Fibroblast of lung (primary cell): Measurements from ENCODE around the gene IER3. TPM values are rescaled to one million over a fixed set of nuclear protein-coding genes. Genes with fewer than 3 reads are reported as not detected.
A peak's percentile ranks its signal among the peaks of the same experiment; 100 is the strongest.

Source experiments
- DNase-seq, 2 donors: peaks; one replicate each; pipeline versions ENCODE4 v3.0.0 to v3.0.0-alpha.2; 2010; ENCODE audit warnings: low read depth in 2 of 2
- H2AFZ ChIP-seq: 2 replicates; pipeline ENCODE4 v1.5.1; 2012; ENCODE audit warnings: low read length, control low read depth, inconsistent platforms
- H3K27ac ChIP-seq: 2 replicates; pipeline ENCODE4 v1.5.1; 2011; ENCODE audit warnings: low read length, control low read depth; ENCODE audit not compliant: insufficient read depth
- H3K27me3 ChIP-seq: 2 replicates; pipeline ENCODE4 v1.5.1; 2011; ENCODE audit warnings: mild to moderate bottlenecking, low read length; ENCODE audit not compliant: control insufficient read depth, insufficient read depth
- H3K36me3 ChIP-seq: 2 replicates; pipeline ENCODE4 v1.5.1; 2011; ENCODE audit warnings: low read length; ENCODE audit not compliant: control insufficient read depth, insufficient read depth
- H3K4me1 ChIP-seq: 2 replicates; pipeline ENCODE4 v1.5.1; 2011; ENCODE audit warnings: low read length; ENCODE audit not compliant: control insufficient read depth, insufficient read depth; ENCODE audit errors: extremely low read depth
- H3K4me2 ChIP-seq: 2 replicates; pipeline ENCODE4 v1.5.1; 2011; ENCODE audit warnings: low read length, control low read depth; ENCODE audit not compliant: insufficient read depth; ENCODE audit errors: extremely low read depth
- H3K4me3 ChIP-seq, 4 experiments: fragments of 200-600 bp in 1 of 4; sonication (generic) in 1 of 4; replicated peaks in 1 of 4; 2 replicates each; pipeline ENCODE4 v1.5.1; 2011 to 2016; ENCODE audit warnings: low read length in 4 of 4, low read depth in 3 of 4, mild to moderate bottlenecking in 3 of 4, control low read depth in 2 of 4, inconsistent platforms in 1 of 4, mixed read lengths in 1 of 4; ENCODE audit not compliant: insufficient read depth in 1 of 4; ENCODE audit errors: control extremely low read depth in 1 of 4
- H3K79me2 ChIP-seq: 2 replicates; pipeline ENCODE4 v1.5.1; 2012; ENCODE audit warnings: mild to moderate bottlenecking, low read length, inconsistent platforms; ENCODE audit not compliant: control insufficient read depth, insufficient read depth
- H3K9ac ChIP-seq: 2 replicates; pipeline ENCODE4 v1.5.1; 2011; ENCODE audit warnings: mild to moderate bottlenecking, low read length, control low read depth; ENCODE audit not compliant: insufficient read depth
- H3K9me3 ChIP-seq: 2 replicates; pipeline ENCODE4 v1.5.1; 2012; ENCODE audit warnings: low read depth, low read length; ENCODE audit not compliant: control insufficient read depth, insufficient read depth
- H4K20me1 ChIP-seq: 2 replicates; pipeline ENCODE4 v1.5.1; 2011; ENCODE audit warnings: low read length; ENCODE audit not compliant: control insufficient read depth, insufficient read depth; ENCODE audit errors: extremely low read depth
- EZH2 ChIP-seq: IDR thresholded peaks from 2 replicates; pipeline ENCODE4 v1.5.1; 2012; ENCODE audit warnings: low read length, control low read depth, mild to moderate bottlenecking; ENCODE audit errors: missing control alignments
- polyA plus RNA-seq, 2 donors: library from polyadenylated mRNA; depleted of rRNA in 1 of 2; stranded (reverse) in 1 of 2; unstranded in 1 of 2; fragments of >200 nt; gene quantifications; 2 replicates each; pipeline ENCODE4 v1.2.1, GENCODE V29; 2011 to 2012; ENCODE audit warnings: missing spikeins in 1 of 2
- total RNA-seq: library from RNA; depleted of rRNA; stranded (reverse); fragments of >200 nt; gene quantifications from 2 replicates; pipeline ENCODE4 v1.2.1, GENCODE V29; 2014
- TF ChIP-seq, protein P1 (sequence below), 2 donors: IDR thresholded peaks in 1 of 2; conservative IDR thresholded peaks in 1 of 2; 1 replicate in 1 of 2; 2 replicates in 1 of 2; pipeline ENCODE4 v1.5.1; 2011 to 2012; ENCODE audit warnings: low read length in 2 of 2, control low read depth in 1 of 2, inconsistent platforms in 1 of 2, low read depth in 1 of 2, mild to moderate bottlenecking in 1 of 2

Gene IER3
- total and polyA plus RNA-seq, 2 donors (not counting 1 experiment from before 2014, with no cell fraction given): 34.2 to 43.3 TPM

DNA sequence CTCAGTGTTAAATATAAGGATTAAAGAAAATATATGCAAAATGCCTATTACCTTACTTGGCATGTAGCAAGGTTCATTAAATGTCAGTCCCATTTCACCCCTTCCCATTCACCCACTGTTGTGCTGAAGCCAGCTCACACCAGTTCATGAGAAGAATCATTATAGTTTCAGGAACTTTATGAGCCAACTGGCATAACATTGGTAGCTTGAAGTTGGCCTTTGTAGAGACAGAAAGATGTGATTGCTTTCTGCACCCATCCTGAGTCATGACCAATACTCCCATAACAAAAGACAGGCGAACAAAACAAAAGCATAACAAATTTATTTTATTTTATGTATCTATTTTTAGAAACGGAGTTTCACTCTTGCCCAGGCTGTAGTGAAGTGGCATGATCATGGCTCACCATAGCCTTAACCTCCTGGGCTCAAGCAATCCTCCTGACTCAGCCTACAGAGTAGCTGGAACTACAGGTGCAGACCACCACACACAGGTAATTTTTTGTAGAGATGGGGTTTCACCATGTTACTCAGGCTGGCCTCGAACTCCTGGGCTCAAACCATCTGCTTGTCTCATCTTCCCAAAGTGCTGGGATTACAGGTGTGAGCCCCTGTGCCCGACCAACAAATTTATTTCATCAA, 17.6 kb upstream of the IER3 start:
- Histone ChIP-seq H3K9ac (no peak overlapping the region), H3K27ac (no peak overlapping the region), H3K4me3 (no peak overlapping the region), H3K4me2 (no peak overlapping the region), H2AFZ (no peak overlapping the region), H3K27me3 (no peaks in the 10 kb centered on the region), H3K79me2 (no peaks in the 10 kb centered on the region), H3K9me3 (no peaks in the 10 kb centered on the region), H3K36me3 (no peaks in the 10 kb centered on the region), H4K20me1 (no peaks in the 10 kb centered on the region), H3K4me1 (peaks cover 18% of the 10 kb centered on the region)
- no peak for DNase-seq
- TF ChIP-seq, protein P1, sequence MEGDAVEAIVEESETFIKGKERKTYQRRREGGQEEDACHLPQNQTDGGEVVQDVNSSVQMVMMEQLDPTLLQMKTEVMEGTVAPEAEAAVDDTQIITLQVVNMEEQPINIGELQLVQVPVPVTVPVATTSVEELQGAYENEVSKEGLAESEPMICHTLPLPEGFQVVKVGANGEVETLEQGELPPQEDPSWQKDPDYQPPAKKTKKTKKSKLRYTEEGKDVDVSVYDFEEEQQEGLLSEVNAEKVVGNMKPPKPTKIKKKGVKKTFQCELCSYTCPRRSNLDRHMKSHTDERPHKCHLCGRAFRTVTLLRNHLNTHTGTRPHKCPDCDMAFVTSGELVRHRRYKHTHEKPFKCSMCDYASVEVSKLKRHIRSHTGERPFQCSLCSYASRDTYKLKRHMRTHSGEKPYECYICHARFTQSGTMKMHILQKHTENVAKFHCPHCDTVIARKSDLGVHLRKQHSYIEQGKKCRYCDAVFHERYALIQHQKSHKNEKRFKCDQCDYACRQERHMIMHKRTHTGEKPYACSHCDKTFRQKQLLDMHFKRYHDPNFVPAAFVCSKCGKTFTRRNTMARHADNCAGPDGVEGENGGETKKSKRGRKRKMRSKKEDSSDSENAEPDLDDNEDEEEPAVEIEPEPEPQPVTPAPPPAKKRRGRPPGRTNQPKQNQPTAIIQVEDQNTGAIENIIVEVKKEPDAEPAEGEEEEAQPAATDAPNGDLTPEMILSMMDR (conservative IDR thresholded peaks at IDR 0.05 in 1 of 2, IDR thresholded peaks at IDR 0.05 in 1 of 2; ENCODE audit: low read depth in 1 of 2, low read length in 2 of 2): no peak
- TF ChIP-seq EZH2: no peak

DNA sequence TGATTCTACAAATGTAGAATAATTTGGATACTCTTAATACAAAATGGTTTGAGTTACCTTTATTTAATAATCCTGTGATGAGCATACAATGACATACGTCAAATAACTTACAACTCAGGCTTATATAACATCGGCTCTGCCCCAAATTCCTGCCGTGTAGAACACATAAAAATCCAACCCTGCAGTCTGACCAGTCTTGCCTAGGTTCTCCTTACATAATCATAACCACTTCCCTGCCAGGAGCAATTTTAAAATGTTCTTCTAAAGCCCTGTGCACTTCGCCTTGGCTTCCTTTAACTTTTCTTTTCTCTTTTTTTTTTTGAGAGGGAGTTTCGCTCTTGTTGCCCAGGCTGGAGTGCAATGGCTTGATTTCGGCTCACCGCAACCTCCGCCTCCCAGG, 16.2 kb upstream of the IER3 start:
- Histone ChIP-seq H3K4me1 (peaks cover 18% of the 10 kb centered on the region), H3K79me2 (no peaks in the 10 kb centered on the region), H4K20me1 (no peaks in the 10 kb centered on the region), H3K9me3 (no peaks in the 10 kb centered on the region), H2AFZ (no peak overlapping the region), H3K27me3 (no peaks in the 10 kb centered on the region), H3K36me3 (no peaks in the 10 kb centered on the region), H3K27ac (no peak overlapping the region), H3K4me2 (no peak overlapping the region), H3K9ac (no peak overlapping the region), H3K4me3 (no peak overlapping the region)
- DNase-seq: no peak
- TF ChIP-seq EZH2: no peak
- TF ChIP-seq, protein P1 (conservative IDR thresholded peaks at IDR 0.05 in 1 of 2, IDR thresholded peaks at IDR 0.05 in 1 of 2; ENCODE audit: low read depth in 1 of 2, low read length in 2 of 2): no peak

GRCh38 chr6:30759575-30760239, 15.4 kb upstream of the IER3 start:
- Histone ChIP-seq H3K4me2 (no peak overlapping the region), H3K4me1 (peaks cover 20% of the 10 kb centered on the region), H4K20me1 (no peaks in the 10 kb centered on the region), H3K27me3 (no peaks in the 10 kb centered on the region), H3K79me2 (no peaks in the 10 kb centered on the region), H3K4me3 (no peak overlapping the region), H3K27ac (peak overlapping the region; percentile 77), H3K9ac (no peak overlapping the region), H3K9me3 (no peaks in the 10 kb centered on the region), H3K36me3 (no peaks in the 10 kb centered on the region), H2AFZ (no peak overlapping the region)
- peak; percentile 75 to 100 for DNase-seq
- TF ChIP-seq EZH2: no peak
- TF ChIP-seq, protein P1 (conservative IDR thresholded peaks at IDR 0.05 in 1 of 2, IDR thresholded peaks at IDR 0.05 in 1 of 2; ENCODE audit: low read depth in 1 of 2, low read length in 2 of 2): no peak
